ENCODE results near the gene SMTN. TPM values are rescaled to one million over a fixed set of nuclear protein-coding genes. Genes with fewer than 3 reads are reported as not detected.

Gene SMTN
- total and polyA plus RNA-seq, 9 of the 15 experiments (the other 6 are each of a cell fraction or from before 2014, with no cell fraction given): 2.5 to 41.1 (median 16.1) TPM

DNA sequence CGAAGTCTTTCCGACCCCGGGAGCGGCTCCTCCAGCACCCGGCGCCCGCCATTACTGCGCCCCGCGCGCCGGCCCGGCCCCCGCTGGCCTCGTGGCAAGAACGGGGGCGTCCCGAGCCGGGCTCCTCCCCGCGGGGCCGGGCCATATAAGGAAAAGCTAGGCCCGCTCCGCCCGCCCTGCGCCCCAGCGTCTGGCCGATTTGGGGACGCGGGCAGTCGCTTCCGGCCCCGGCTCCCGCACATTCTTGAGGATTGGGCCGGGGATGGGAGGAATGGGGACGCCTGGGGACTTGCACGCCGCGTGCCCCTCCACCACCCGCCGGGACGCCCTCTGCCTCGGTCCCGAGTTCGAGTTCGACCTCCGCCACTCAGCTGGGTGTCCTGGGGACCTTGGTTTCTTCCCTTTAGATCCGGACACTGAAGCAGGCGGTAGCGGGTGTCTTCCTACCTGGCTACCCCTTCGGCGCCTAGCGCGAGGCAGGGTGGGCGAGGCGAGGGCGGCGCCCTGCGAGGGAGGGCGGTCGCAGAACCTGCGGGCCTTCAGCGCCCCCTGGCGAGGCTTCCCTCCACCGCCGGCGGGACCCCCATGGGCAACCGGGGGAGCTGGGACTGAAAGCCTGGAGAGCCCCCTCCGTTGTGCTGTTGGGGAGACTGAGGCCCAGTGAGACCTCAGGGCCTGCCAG lies 3.8 kb downstream of the SMTN start (continued):
- TF ChIP-seq, protein P1, sequence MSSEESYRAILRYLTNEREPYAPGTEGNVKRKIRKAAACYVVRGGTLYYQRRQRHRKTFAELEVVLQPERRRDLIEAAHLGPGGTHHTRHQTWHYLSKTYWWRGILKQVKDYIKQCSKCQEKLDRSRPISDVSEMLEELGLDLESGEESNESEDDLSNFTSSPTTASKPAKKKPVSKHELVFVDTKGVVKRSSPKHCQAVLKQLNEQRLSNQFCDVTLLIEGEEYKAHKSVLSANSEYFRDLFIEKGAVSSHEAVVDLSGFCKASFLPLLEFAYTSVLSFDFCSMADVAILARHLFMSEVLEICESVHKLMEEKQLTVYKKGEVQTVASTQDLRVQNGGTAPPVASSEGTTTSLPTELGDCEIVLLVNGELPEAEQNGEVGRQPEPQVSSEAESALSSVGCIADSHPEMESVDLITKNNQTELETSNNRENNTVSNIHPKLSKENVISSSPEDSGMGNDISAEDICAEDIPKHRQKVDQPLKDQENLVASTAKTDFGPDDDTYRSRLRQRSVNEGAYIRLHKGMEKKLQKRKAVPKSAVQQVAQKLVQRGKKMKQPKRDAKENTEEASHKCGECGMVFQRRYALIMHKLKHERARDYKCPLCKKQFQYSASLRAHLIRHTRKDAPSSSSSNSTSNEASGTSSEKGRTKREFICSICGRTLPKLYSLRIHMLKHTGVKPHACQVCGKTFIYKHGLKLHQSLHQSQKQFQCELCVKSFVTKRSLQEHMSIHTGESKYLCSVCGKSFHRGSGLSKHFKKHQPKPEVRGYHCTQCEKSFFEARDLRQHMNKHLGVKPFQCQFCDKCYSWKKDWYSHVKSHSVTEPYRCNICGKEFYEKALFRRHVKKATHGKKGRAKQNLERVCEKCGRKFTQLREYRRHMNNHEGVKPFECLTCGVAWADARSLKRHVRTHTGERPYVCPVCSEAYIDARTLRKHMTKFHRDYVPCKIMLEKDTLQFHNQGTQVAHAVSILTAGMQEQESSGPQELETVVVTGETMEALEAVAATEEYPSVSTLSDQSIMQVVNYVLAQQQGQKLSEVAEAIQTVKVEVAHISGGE (CRISPR knock-in tag; IDR thresholded peaks at IDR 0.05): peak in 1 of 3 experiments; percentile 55; a peak in 2 of 6 replicates
- TF ChIP-seq, protein P2, sequence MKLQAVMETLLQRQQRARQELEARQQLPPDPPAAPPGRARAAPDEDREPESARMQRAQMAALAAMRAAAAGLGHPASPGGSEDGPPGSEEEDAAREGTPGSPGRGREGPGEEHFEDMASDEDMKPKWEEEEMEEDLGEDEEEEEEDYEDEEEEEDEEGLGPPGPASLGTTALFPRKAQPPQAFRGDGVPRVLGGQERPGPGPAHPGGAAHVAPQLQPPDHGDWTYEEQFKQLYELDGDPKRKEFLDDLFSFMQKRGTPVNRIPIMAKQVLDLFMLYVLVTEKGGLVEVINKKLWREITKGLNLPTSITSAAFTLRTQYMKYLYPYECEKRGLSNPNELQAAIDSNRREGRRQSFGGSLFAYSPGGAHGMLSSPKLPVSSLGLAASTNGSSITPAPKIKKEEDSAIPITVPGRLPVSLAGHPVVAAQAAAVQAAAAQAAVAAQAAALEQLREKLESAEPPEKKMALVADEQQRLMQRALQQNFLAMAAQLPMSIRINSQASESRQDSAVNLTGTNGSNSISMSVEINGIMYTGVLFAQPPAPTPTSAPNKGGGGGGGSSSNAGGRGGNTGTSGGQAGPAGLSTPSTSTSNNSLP (IDR thresholded peaks at IDR 0.05; ENCODE audit: borderline replicate concordance, low read depth, low read length): no peak
- TF ChIP-seq ZNF311 (CRISPR knock-in tag; IDR thresholded peaks at IDR 0.05): no peak
- TF ChIP-seq HNRNPLL (IDR thresholded peaks at IDR 0.05; ENCODE audit: low read depth, low read length, poor library complexity, severe bottlenecking): peak; percentile 10
- TF ChIP-seq FOXM1 (IDR thresholded peaks at IDR 0.05; ENCODE audit: low read depth): no peak
- no peak for TF ChIP-seq FOXM1 (CRISPR knock-in tag; IDR thresholded peaks at IDR 0.05; ENCODE audit: low read depth)
- TF ChIP-seq NCOA4 (IDR thresholded peaks at IDR 0.05; ENCODE audit: partially characterized antibody): no peak
- TF ChIP-seq SAFB2 (IDR thresholded peaks at IDR 0.05; ENCODE audit: borderline replicate concordance, low read depth, low read length, severe bottlenecking): no peak
- TF ChIP-seq ZBED1 (IDR thresholded peaks at IDR 0.05): no peak
- TF ChIP-seq ZNF76 (CRISPR knock-in tag; IDR thresholded peaks at IDR 0.05; ENCODE audit: borderline replicate concordance): no peak
- TF ChIP-seq TAF15 (IDR thresholded peaks at IDR 0.05; ENCODE audit: low read depth, low read length): no peak
- no peak for TF ChIP-seq OTX1 (CRISPR knock-in tag; IDR thresholded peaks at IDR 0.05)
- no peak for TF ChIP-seq ZNF766 (CRISPR knock-in tag; conservative IDR thresholded peaks at IDR 0.05)
- TF ChIP-seq PHF21A (IDR thresholded peaks at IDR 0.05; ENCODE audit: borderline replicate concordance, low read depth): no peak
- no peak for TF ChIP-seq TFAM (CRISPR knock-in tag; conservative IDR thresholded peaks at IDR 0.05)
- TF ChIP-seq, protein P3, sequence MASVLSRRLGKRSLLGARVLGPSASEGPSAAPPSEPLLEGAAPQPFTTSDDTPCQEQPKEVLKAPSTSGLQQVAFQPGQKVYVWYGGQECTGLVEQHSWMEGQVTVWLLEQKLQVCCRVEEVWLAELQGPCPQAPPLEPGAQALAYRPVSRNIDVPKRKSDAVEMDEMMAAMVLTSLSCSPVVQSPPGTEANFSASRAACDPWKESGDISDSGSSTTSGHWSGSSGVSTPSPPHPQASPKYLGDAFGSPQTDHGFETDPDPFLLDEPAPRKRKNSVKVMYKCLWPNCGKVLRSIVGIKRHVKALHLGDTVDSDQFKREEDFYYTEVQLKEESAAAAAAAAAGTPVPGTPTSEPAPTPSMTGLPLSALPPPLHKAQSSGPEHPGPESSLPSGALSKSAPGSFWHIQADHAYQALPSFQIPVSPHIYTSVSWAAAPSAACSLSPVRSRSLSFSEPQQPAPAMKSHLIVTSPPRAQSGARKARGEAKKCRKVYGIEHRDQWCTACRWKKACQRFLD (CRISPR knock-in tag; IDR thresholded peaks at IDR 0.05): 0 out of 2 replicates have a peak, but pooled peaks have one; percentile 24
- TF ChIP-seq NR2C1 (IDR thresholded peaks at IDR 0.05): no peak
- no peak for TF ChIP-seq NR2C1 (tag; IDR thresholded peaks at IDR 0.05)
- TF ChIP-seq, protein P4, sequence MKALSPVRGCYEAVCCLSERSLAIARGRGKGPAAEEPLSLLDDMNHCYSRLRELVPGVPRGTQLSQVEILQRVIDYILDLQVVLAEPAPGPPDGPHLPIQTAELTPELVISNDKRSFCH (CRISPR knock-in tag; IDR thresholded peaks at IDR 0.05): no peak
- TF ChIP-seq, protein P4 (tag; IDR thresholded peaks at IDR 0.05): no peak
- no peak for TF ChIP-seq ETS2 (tag; IDR thresholded peaks at IDR 0.05; ENCODE audit: borderline replicate concordance, poor library complexity, severe bottlenecking)

All from K562 (cell line).